Liver (tissue), 3 donors: ENCODE measurements around the gene IZUMO3.

Experiments
- FOXA1 ChIP-seq: IDR thresholded peaks from 2 replicates; pipeline ENCODE4 v1.6.1; 2016; ENCODE audit warnings: antibody characterized with exemption
- JUND ChIP-seq, 2 donors: IDR thresholded peaks; 2 replicates each; pipeline ENCODE4 v1.6.1; 2016; ENCODE audit warnings: antibody characterized with exemption in 2 of 2
- NR2F2 ChIP-seq: IDR thresholded peaks from 2 replicates; pipeline ENCODE4 v1.6.1; 2016; ENCODE audit warnings: antibody characterized with exemption
- RXRA ChIP-seq, 2 donors: IDR thresholded peaks; 2 replicates each; pipeline ENCODE4 v1.6.1; 2017 to 2018; ENCODE audit warnings: antibody characterized with exemption in 2 of 2, mild to moderate bottlenecking in 1 of 2
- TAF1 ChIP-seq: conservative IDR thresholded peaks from 2 replicates; pipeline ENCODE4 v1.6.1; 2016; ENCODE audit warnings: antibody characterized with exemption, mild to moderate bottlenecking
- YY1 ChIP-seq: IDR thresholded peaks from 2 replicates; pipeline ENCODE4 v1.6.1; 2016; ENCODE audit warnings: antibody characterized with exemption, mild to moderate bottlenecking
- TF ChIP-seq, protein P1 (sequence below): fragments of 150-350 bp; IDR thresholded peaks from 2 replicates; pipeline ENCODE4 v1.5.1; 2017; ENCODE audit warnings: improper control_type of control experiment, low read depth, low read length; ENCODE audit not compliant: missing input control
- TF ChIP-seq, protein P2 (sequence below): IDR thresholded peaks from 2 replicates; pipeline ENCODE4 v1.6.1; 2016; ENCODE audit warnings: antibody characterized with exemption
- TF ChIP-seq, protein P3 (sequence below): IDR thresholded peaks from 2 replicates; pipeline ENCODE4 v1.6.1; 2016; ENCODE audit warnings: antibody characterized with exemption
- TF ChIP-seq, protein P4 (sequence below): IDR thresholded peaks from 2 replicates; pipeline ENCODE4 v1.6.1; 2016; ENCODE audit warnings: antibody characterized with exemption, mild to moderate bottlenecking
- donor health status: healthy.
- donor health status: healthy.

DNA sequence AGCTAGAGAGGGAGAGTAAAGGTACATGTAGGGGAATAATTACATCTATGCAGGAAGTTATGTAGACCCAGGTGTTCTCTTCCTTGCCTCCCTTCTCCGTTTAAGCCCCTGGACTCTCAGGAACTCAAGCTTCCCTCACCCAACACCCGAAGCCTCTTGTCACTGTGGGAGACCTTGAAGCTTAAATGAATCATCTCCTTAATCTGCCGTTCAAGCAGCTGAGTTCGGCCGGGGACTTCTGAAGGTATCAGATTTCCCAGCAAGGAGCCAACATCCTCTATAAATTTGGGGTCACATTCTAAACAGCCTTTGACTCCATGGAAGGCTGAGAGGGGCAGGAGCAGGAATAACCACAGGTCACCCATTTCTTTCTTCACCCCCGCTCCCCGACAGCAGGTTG is 412 bp downstream of the IZUMO3 start:
- TF ChIP-seq, protein P1, sequence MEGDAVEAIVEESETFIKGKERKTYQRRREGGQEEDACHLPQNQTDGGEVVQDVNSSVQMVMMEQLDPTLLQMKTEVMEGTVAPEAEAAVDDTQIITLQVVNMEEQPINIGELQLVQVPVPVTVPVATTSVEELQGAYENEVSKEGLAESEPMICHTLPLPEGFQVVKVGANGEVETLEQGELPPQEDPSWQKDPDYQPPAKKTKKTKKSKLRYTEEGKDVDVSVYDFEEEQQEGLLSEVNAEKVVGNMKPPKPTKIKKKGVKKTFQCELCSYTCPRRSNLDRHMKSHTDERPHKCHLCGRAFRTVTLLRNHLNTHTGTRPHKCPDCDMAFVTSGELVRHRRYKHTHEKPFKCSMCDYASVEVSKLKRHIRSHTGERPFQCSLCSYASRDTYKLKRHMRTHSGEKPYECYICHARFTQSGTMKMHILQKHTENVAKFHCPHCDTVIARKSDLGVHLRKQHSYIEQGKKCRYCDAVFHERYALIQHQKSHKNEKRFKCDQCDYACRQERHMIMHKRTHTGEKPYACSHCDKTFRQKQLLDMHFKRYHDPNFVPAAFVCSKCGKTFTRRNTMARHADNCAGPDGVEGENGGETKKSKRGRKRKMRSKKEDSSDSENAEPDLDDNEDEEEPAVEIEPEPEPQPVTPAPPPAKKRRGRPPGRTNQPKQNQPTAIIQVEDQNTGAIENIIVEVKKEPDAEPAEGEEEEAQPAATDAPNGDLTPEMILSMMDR = no peak
- TF ChIP-seq, protein P2, sequence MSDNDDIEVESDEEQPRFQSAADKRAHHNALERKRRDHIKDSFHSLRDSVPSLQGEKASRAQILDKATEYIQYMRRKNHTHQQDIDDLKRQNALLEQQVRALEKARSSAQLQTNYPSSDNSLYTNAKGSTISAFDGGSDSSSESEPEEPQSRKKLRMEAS = no peak
- no peak for TF ChIP-seq TAF1
- no peak for TF ChIP-seq FOXA1
- TF ChIP-seq, protein P3, sequence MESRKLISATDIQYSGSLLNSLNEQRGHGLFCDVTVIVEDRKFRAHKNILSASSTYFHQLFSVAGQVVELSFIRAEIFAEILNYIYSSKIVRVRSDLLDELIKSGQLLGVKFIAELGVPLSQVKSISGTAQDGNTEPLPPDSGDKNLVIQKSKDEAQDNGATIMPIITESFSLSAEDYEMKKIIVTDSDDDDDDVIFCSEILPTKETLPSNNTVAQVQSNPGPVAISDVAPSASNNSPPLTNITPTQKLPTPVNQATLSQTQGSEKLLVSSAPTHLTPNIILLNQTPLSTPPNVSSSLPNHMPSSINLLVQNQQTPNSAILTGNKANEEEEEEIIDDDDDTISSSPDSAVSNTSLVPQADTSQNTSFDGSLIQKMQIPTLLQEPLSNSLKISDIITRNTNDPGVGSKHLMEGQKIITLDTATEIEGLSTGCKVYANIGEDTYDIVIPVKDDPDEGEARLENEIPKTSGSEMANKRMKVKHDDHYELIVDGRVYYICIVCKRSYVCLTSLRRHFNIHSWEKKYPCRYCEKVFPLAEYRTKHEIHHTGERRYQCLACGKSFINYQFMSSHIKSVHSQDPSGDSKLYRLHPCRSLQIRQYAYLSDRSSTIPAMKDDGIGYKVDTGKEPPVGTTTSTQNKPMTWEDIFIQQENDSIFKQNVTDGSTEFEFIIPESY = no peak
- TF ChIP-seq NR2F2 = no peak
- no peak for TF ChIP-seq JUND (IDR thresholded peaks at IDR 0.05)
- no peak for TF ChIP-seq RXRA (IDR thresholded peaks at IDR 0.05)
- TF ChIP-seq, protein P4, sequence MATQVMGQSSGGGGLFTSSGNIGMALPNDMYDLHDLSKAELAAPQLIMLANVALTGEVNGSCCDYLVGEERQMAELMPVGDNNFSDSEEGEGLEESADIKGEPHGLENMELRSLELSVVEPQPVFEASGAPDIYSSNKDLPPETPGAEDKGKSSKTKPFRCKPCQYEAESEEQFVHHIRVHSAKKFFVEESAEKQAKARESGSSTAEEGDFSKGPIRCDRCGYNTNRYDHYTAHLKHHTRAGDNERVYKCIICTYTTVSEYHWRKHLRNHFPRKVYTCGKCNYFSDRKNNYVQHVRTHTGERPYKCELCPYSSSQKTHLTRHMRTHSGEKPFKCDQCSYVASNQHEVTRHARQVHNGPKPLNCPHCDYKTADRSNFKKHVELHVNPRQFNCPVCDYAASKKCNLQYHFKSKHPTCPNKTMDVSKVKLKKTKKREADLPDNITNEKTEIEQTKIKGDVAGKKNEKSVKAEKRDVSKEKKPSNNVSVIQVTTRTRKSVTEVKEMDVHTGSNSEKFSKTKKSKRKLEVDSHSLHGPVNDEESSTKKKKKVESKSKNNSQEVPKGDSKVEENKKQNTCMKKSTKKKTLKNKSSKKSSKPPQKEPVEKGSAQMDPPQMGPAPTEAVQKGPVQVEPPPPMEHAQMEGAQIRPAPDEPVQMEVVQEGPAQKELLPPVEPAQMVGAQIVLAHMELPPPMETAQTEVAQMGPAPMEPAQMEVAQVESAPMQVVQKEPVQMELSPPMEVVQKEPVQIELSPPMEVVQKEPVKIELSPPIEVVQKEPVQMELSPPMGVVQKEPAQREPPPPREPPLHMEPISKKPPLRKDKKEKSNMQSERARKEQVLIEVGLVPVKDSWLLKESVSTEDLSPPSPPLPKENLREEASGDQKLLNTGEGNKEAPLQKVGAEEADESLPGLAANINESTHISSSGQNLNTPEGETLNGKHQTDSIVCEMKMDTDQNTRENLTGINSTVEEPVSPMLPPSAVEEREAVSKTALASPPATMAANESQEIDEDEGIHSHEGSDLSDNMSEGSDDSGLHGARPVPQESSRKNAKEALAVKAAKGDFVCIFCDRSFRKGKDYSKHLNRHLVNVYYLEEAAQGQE = no peak
- TF ChIP-seq YY1 = no peak
